Gastroesophageal sphincter (tissue), 3 donors: ENCODE results near the gene ETS2.

ENCODE experiments used
- POLR2A ChIP-seq, 2 donors: fragments of 450-650 bp; IDR thresholded peaks; one replicate each; pipeline ENCODE4 v1.6.1; 2017; ENCODE audit warnings: antibody characterized with exemption in 2 of 2, mild to moderate bottlenecking in 2 of 2, moderate library complexity in 1 of 2
- TF ChIP-seq, protein P1 (sequence below), 4 experiments: fragments of 200-600 bp in 2 of 4; fragments of 450-650 bp in 2 of 4; sonication (generic) in 1 of 4; IDR thresholded peaks; one replicate each; pipeline ENCODE4 v1.5.1; 2017 to 2019; ENCODE audit warnings: antibody characterized with exemption in 4 of 4, mild to moderate bottlenecking in 2 of 4, moderate library complexity in 2 of 4

DNA sequence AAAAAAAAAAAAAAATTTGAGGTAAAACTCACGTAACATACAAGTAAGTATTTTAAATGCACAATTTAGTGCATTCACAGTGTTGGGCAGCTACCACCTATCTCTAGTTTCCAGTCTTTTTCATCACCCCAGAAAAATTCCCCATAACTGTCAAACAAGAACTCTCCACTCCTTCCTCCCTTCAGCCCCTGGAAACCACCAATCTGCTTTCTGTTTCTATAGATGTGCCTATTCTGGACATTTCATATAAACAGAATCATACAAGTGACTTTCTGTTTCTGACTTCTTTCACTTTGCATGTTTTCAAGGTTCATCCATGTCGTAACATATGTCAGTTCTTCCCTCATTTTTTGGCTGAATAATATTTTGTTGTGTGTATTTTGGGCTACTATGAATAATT, 24.9 kb upstream of the ETS2 start:
- TF ChIP-seq POLR2A (IDR thresholded peaks at IDR 0.05), result no peak
- TF ChIP-seq, protein P1, sequence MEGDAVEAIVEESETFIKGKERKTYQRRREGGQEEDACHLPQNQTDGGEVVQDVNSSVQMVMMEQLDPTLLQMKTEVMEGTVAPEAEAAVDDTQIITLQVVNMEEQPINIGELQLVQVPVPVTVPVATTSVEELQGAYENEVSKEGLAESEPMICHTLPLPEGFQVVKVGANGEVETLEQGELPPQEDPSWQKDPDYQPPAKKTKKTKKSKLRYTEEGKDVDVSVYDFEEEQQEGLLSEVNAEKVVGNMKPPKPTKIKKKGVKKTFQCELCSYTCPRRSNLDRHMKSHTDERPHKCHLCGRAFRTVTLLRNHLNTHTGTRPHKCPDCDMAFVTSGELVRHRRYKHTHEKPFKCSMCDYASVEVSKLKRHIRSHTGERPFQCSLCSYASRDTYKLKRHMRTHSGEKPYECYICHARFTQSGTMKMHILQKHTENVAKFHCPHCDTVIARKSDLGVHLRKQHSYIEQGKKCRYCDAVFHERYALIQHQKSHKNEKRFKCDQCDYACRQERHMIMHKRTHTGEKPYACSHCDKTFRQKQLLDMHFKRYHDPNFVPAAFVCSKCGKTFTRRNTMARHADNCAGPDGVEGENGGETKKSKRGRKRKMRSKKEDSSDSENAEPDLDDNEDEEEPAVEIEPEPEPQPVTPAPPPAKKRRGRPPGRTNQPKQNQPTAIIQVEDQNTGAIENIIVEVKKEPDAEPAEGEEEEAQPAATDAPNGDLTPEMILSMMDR (IDR thresholded peaks at IDR 0.05), result no peak
